ENCODE results near the gene INTS11.

The INTS11 gene

DNA sequence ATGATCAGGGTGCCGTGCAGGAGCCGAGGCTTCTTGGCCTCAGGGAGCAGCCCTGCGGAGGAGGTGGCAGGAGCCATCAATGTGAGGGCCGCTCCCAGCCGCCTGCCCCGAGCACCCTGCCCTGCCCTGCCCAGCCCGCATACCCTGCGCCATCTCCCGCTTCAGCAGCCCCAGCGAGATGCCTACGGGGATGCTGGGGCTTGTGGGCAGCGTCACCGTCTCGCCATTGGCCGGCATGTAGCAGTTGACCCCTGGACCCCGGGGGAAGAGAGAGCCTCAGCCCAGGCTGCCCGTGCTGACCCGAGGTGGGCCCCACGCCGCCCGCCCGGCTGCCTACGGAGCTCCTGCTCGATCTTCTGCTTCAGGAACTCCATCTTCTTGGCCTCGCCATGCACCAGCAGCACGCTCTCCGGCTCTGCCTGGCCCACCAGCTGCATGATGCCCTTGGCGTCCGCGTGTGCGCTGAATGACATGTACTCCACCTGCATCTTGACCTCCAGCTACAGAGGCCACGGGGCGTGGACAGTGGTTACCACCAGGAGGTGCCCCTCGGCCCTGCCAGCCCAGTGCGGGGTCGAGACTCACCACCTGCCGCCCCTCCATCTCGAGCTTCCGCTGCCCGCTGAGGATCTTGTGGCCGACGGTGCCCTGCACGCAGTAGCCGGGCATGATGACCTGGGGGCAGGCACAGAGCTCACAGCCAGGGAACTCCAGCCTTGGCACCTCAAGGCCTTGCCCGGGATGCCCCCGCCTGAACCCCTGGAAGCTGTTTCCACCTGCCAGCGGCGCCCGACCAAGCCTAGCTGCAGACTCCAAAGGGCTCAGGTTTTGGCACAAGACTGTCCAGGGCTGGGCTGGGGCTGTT, 11.8 kb downstream of the INTS11 start:
- DNase-seq: no peak

DNA sequence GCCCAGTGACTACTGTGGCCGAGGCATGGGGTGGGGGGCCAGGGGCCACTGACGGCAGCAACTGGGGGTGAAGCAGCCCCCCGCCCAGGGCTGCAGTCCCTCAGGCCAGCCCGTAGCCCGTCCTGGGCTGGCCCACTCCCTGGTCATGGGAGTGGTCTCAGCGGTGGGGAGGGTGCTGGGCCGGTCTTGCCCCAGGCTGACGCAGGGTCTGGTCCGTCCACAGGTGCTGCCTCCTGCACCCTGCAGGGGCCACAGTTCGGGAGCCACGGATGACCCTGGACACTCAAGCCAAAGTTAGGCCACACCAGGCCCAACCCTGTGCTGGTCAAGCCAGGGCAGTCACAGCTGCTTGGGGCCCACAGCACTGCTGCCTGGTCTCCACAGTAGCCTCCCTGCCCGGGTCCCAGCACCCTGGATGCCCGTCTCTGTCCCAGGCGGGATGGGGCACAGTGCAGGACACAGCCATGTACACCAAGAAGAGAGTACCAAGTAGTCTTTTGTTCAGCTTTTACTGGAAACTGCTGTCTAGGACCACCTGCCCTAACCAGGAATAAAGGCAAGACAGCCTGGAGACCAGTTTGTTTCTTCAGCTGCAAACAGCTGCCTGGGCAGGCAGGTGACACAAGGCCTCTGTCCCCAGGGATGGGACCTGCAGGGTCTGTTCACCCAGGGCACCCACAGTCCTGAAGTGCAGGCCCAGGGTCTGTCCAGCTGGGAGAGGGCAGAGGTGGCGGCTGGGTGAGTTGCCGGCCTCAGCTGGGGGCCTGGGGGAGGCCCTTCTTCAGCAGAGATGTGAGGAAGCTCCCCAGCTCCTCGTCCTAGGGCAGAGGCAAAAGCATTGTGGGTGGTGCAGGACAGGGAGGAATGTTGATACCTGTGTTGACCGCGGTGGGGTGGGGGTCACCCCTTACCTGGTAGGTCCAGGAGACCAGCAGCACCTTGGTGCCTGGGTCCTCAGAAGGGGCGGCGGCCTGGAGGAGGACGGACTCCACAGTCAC, 13.1 kb downstream of the INTS11 start:
- no peak for DNase-seq

DNA sequence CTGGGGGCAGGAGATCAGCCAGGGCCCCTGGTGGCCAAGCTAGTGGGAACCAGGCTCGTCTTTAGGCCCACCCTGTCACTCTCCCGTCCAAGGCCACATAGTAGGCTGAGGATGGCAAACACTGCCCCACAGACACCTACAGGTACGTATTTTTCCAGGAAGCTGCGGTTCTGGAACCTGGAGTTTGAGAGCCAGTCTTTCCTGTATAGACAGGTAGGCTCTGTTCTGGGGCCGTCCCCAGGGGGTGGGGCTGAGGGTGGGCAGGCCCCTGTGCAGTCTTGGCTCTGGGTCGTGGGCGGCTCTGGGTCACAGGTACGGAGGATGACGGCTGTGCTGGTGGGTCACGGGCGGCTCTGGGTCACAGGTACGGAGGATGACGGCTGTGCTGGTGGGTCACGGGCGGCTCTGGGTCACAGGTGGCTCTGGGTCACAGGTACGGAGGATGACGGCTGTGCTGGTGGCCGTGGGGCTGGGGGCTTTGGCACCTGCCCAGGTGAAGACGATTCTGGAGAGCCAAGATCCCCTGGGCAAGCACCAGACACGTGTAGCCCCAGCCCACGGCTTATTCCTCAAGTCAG, 13.9 kb downstream of the INTS11 start:
- DNase-seq: no peak

DNA sequence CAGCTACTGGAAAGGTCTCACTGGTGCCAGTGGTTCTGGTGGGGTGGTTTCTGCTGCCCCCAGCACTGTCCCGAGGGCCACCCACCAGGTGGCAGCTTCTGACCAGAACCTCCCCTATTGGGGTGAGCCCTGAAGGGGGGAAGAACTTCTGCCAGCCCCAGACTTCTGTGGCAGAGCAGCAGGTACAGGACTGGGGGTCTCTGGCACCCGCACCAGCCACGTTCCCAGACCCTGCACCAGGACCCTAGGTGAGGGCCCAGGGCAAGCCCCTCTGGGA, 14.4 kb downstream of the INTS11 start:
- DNase-seq: no peak

DNA sequence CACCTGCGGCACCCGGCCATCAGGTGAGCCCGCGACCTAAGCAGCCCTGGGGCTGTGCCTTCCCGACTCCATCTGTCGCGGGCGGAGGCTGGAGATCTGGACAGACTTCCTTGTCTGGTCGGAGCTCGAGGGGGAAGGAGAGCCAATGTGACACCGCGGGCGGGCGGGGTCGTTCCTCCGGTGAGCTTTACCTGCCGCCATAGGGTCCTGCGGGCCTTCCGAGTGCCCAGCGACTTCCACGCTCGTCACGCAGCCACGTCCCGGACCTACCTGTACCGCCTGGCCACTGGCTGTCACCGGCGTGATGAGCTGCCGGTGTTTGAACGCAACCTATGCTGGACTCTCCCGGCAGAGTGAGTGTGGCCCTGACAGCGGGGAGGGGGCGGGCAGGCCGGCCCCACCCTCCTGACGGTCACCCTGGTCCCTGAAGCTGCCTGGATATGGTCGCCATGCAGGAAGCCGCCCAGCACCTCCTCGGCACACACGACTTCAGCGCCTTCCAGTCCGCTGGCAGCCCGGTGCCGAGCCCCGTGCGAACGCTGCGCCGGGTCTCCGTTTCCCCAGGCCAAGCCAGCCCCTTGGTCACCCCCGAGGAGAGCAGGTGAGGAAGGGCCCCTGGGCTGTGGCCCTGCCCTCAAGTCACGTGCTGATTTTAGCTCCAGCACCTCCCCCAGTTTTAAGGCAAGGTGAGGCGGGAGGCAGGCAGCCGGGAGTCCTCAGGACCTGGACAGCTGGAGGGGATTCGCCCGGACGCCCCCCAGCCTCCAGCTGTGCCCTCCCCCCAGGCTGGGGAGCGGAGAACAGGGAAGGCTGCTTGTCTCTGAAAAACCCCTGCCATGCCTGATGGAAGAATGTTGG, 15.0 kb downstream of the INTS11 start:
- DNase-seq: no peak

DNA sequence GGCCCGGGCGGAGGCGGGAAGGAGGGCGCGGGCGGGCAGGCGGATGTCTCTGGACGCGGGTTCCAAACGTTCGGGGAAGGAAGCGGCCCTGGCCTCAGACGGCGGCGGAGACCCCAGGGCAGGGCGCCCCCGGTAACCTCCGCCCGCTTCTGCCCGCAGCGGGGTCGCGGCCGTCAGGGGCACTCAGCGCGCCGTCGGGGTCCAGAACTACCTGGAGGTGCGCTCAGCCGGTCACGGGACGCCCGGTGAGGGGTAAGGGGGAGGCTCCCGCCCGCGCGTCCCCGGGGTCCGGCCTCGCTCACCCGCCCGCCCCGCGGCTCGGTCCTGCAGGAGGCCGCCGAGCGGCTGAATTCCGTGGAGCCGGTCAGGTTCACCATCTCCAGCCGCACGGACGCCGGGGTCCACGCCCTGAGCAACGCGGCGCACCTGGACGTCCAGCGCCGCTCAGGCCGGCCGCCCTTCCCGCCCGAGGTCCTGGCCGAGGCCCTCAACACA, 15.7 kb downstream of the INTS11 start:
- DNase-seq: peak in 1 of 6 experiments; percentile 41

DNA sequence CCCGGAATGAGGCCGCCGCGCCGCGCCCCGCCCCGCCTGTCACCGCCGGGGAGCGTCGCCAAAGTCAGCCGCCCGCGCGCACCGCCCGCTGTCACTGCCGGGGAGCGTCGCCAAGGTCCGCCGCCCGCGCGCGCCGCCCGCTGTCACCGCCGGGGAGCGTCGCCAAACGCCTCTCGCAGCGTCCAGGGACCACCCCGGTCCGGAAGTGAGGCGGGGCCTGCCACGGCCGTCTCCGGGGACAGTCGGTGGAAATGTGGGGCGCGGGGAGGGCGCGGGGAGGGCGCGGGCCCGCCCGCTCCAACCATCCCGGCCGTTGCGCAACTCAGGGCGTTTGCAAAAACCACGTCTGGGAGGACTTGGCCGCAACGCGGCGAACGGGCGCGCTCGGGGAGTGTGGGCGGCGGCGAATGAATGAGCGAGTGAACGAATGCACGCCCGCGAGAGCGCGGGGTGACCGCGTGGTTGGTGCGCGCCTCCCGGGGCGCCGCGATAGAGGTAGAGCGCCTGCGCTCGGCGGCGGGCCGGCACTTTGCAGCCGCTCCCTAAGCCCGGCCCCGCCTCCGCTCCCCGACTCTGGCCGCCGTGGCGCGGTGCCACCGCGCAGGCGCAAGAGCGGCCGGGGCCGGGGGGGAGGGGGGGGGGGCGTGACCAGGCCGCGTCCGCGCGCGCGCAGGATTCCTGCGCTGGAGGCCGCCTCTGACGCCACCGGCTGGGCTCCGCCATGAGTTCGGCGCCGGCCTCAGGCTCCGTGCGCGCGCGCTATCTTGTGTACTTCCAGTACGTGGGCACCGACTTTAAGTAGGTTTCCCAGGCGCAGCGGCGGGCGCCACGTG, 16.3 kb downstream of the INTS11 start, which contains the start of the genes ACAP3 and PUSL1:
Gene ACAP3, minus strand, starts transcription at position 8 of the 833 bp plus-strand sequence. CDS start 115 bp downstream, outside the sequence.
Gene PUSL1, plus strand, starts transcription at position 675 of the 833 bp plus-strand sequence. Its CDS starts 47 bp downstream, at position 722.
- DNase-seq: peak; percentile 87 to 98 (median 90)

DNA sequence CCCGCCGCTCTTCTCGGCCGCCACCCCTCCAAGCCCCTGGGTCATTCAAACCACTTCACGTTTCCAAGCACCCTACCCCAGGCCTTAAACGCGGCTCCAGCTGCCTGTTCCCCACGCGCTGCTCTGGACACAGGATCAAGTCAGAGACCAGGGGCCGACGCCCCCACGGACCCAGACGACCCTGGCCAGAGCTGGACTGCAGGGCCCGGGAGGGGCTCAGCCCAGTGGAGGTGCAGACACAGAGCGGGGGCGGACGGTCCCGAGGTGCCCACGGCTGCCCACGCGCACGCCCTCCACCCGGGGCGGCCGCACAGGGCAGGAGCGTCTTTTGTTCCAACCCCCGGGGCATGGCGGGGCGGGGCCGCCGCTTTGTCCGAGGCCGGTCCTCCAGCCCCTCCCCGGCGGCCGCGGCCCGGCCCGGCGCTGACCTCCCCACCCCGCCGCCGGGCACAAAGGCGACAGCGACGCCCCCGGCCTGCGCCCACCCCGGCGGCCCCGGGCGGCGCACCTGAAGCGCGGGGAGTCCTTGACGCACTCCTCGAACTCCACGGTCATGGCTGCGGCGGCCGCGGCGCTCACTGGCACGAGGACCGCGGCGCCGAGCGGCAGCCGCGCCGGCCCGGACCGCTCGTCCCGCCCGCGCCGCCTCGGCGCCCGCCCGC, 17.1 kb downstream of the INTS11 start:
- DNase-seq: no peak

DNA sequence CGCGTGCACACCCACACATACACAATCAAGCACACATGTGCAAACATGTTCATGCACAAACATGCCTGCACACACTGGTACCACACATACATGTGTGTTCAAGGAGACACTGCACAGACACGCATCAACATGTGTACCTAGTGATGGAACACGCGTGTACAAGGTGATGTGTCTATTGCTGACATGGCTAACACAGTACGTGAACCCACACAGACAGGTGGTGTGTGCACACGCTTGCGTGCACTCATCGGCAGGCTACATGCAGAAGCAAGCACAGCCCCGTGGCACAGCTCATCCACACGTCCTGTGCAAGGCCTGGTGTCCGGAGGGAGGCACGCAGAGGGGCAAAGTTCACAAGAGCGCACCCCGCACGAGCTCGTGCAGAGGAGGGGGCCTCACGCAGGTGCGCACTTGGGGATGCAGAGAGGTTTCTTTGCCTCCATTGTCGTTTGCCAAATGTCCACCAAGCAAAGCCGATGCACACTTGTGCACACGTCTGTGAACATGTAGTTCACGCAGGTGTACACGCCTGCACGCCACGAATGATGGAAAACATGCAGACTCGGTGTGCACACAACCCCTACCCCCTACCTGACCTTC, 17.7 kb downstream of the INTS11 start:
- DNase-seq: peak in 1 of 6 experiments; percentile 16

DNA sequence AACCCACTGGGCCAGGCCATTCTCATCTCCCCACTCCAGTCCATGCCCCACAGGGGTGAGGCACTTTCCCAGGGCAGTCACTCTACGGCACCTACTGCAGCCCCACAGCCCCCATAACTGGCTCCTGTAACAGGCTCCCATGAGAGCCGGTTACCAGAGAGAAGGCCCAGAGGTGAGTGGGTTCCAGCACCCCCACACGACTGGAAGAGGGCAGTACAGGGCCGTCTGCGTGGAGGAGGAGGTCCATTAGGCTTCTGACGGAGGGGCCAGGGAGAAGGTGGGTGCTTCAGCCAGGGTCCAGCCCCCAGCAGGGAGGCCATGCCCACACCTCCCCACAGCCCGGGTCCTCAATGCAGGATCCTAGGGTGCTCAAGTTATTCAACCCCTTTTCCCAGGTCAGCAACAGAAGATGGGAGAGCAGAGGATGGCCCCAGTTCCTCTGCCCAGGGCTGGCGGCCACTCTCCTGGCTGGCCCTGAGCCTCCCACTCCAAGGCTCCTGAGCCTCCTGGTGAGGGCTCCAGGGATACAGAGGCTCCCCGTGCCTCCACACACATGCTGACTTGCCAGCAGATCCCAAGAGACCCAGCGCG, 18.3 kb downstream of the INTS11 start:
- DNase-seq: no peak

DNA sequence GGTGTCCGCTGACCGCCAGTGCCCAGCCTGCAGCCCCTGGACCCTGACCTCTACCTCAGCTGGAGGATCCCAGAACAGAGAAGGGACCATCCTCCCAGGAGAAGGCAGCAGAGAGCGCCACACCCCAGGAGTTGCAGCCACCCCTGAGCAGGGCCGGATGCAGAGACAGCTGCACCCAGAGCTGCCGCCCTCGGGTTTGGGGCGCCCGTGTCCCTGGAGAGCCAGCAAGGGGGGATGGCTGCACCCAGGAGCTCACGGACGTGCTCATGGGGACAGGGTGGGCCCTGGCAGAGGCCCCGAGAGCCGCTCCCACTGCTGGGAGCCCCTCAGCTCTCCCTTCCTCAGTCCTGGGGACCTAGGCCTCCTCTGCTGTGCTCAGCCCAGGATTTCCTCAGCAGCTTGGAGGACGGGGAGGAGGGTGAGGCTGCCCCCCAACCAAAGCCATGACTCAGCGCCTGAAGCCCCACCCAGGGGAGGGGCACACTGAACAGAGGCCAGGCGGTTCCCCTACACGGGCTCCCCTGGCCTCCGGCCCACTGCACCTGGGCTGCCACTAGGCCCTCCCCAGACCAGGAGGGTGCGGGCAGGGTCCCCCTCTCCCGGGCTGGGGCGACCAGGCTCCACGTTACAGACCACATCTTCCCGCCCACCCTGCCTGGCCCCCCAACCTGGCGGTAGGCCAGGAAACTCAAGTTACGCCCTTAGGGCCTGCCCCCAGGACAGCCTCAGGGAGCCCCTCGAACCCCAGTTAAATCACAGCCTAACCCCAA, 19.0 kb downstream of the INTS11 start:
- DNase-seq: peak; percentile 20 to 60 (median 46)

DNA sequence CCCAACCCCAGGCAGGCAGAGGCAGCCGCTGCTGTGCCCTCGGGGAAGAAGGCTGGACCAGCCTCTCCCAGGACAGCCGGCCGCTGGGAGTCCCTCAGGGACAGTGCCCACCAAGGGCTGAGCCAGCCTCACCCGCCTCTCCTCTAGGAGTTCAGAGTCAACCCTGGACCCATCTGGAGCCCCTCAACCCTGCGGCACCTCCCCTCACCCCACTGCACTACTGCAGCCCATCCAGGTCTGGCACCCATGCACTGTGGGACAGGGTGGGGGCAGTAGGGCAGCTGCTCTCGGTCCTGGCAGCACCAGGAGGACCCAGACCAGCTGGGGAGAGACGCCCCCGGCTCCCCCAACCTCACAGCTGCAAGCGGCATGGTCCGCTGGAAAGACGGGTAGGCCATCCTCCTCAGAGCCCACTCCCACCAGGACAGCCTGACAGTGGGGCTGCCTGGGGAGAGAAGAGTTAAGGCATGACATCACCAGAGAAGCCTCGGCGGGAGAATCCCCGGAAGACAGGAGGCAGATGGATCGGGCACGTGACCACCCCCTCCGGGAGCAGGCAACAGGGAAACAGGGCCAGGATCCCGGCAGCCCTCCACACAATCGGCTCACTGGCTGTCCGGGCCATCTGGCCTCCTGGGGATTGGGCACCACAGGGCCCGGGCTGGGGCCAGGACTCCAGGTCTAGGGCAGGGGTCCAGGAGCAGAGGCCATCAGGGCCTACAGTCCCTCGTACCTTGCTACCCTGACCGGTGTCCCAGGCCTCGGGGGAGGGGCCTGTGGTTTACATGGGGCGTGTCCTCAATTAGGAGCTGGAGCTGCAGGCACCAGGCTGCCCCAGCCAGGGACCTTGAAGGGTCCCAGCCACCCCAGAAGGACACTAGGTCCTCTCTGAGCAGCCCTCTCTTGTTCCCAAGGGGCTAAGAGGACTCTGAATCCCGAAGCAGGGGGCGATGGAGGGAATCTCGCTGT, 19.8 kb downstream of the INTS11 start:
- no peak for DNase-seq

DNA sequence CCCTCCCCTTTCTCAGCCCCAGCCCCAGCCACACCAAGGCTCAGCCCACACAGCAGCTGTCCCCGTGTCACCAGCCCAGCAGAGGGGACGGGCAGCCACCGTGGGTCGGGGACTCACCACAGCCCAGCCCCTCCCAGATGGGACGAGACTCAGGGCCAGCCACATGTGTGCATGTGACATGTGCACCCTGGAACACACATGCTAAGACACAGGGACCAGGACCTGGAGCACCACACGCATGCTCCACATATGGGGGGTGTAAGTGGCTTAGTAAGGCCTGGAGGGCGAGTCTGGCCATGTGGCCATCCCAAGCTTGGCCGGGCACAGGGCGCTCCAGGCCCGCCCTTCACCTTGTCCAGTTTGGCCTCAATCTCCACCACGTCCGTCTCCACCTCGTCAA, 20.7 kb downstream of the INTS11 start:
- no peak for DNase-seq

DNA sequence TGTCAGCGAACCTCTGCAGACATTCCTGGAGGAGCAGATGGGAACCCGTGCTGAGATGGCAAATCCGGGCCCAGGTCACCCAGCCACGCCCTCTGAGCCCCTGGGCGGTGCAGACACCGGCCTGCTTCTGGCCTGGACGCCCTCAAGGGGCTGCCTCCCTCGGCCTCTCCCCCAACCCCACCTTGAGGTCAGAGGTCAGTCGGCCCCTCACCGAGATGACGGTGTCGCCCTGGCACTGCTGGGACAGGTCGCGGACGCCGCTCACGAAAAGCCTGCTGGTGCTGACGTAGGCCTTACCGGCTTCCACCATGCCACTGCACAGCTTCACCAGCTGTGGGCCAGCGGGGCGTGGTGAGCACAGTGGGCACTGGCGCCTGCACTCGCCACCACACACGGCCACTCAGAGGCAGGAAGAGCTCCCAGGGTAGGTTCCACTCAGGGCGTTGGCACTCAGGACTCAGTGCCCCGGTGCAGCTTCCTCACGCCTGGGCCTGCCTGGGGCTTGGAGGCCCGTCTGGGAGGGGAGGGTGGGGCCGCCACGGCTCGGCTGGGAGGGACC, 21.4 kb downstream of the INTS11 start:
- no peak for DNase-seq

DNA sequence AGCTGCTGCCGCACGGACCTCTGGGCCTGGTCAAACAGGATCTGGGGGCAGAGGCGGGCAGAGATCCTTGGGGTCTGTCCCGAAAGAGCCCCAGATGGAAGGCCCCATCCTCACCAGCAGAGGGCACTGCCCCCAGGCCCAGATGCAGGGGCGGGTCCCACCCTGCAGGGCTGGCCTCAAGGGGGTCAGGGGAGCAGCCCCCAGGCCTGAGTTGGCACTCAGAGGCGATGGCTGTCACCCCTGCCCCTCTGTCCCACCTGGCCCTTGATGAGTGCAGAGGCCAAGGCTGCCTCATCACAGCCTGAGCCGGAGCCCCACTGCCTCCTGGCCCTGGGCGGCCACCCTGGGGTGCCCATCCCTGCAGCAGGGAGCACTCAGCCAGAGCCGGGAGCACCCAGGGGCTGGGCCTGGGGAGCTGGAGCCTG, 22.4 kb downstream of the INTS11 start:
- DNase-seq: no peak

DNA sequence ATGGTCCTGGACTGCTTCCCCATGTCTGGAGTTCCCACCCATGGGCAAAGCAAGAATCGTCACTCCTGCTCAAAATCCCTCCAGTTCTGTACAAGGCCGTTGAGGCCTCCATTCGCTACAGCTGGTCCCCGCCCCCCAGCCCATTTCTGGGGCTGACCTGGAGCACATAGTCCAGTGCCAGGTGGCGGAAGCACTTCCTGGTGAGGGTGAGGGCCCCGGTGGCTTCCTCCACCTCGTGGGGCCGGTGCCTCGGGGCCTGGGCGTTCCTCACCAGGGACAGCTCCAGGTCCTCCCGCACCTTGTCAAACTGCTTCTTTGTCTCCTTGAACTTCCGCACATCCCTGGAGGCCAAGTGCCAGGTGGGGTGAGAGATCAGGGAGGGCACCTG, 24.1 kb downstream of the INTS11 start:
- no peak for DNase-seq

DNA sequence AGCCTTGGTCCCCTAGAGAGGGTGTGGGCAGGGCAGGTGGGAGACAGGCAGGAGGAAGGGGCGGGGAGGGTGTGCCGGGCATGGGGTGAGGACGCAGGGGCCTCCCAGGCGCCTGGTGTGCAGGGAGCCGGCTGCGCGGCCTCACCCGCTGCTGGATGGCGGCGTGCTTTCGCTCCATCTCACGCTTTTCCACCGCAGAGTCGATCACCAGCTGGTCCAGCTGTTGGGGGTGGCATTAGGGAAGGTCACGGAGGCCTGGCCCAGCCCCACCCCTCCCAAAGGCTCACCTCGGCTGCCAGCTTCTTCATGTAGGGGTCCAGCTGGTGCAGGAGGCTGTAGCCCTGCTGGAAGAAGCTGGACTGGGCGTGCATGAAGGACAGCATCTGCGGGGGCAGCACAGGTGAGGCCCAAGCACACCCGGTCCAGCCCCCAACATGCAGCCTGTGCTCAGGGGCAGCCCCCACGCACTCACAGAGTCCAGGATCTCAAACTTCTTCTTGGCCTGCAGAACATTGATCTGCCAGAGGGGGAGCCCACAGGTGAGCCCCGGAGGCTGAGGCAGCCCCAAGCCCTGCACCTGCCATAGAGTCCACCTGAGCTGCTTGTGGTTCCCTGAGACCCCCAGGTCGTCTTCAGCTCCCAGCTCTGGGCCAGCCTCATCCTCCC, 24.6 kb downstream of the INTS11 start:
- peak in 3 of 6 experiments; percentile 10 to 26 (median 15) for DNase-seq
